GM06990 (cell line): ENCODE data around the gene EXOC3L4.

Experiments
- DNase-seq: peaks from one replicate; pipeline ENCODE4 v3.0.0-alpha.2; 2011; ENCODE audit not compliant: insufficient read length; ENCODE audit errors: extremely low read depth
- H3K27me3 ChIP-seq: replicated peaks from 2 replicates; pipeline ENCODE4 v1.6.0; 2011; ENCODE audit warnings: low read length; ENCODE audit not compliant: control insufficient read depth, insufficient read depth
- H3K36me3 ChIP-seq: 2 replicates; pipeline ENCODE4 v1.5.1; 2011; ENCODE audit warnings: low read length; ENCODE audit not compliant: control insufficient read depth, insufficient read depth
- H3K4me3 ChIP-seq: replicated peaks from 2 replicates; pipeline ENCODE4 v1.5.1; 2011; ENCODE audit warnings: low read depth, mild to moderate bottlenecking, control low read depth, low read length
- TF ChIP-seq, protein P1 (sequence below): IDR thresholded peaks from 2 replicates; pipeline ENCODE4 v1.5.1; 2011; ENCODE audit warnings: low read length, control low read depth, mild to moderate bottlenecking, inconsistent platforms; ENCODE audit not compliant: insufficient read depth, poor library complexity, severe bottlenecking

The EXOC3L4 gene

DNA sequence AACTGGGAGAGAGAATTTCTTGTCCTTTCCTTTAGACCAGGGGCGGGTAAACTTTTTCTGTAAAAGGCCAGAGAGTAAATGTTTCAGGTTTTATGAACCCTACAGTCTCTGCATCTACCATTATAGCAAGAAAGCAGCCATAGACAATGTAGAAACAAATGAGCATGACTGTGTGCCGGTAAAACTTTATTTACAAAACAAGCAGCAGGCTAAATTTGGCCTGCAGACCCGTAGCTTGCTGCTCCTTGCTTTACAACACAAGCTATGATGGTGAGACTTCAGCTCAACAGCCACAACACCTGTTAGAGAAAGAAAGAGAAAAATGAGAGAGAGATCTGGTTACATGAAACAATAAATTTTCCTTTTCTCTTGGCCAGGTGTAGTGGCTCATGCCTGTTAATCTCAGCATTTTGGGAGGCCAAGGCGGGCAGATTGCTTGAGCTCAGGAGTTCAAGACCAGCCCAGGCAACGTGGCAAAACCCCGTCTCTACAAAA, 33.0 kb upstream of the EXOC3L4 start:
- Histone ChIP-seq H3K27me3 (no peaks in the 10 kb centered on the region), H3K36me3 (no peaks in the 10 kb centered on the region), H3K4me3 (no peak overlapping the region)
- no peak for DNase-seq
- TF ChIP-seq, protein P1, sequence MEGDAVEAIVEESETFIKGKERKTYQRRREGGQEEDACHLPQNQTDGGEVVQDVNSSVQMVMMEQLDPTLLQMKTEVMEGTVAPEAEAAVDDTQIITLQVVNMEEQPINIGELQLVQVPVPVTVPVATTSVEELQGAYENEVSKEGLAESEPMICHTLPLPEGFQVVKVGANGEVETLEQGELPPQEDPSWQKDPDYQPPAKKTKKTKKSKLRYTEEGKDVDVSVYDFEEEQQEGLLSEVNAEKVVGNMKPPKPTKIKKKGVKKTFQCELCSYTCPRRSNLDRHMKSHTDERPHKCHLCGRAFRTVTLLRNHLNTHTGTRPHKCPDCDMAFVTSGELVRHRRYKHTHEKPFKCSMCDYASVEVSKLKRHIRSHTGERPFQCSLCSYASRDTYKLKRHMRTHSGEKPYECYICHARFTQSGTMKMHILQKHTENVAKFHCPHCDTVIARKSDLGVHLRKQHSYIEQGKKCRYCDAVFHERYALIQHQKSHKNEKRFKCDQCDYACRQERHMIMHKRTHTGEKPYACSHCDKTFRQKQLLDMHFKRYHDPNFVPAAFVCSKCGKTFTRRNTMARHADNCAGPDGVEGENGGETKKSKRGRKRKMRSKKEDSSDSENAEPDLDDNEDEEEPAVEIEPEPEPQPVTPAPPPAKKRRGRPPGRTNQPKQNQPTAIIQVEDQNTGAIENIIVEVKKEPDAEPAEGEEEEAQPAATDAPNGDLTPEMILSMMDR, result no peak

DNA sequence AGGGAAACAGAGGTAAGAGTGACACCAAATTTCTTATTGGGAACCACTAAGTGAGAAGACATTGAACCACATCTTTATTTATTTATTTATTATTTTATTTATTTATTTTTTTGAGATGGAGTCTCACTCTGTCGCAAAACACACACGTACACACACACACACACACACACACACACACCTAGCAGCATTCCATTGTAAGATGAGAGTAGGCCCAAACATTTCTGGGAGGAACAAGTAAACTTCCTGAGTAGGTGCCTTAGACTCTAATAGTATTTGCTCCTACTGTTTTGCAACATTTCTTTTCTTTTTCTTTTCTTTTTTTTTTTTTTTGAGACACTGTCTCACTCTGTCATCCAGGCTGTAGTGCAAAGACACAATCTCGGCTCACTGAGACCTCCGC, 30.1 kb upstream of the EXOC3L4 start:
- Histone ChIP-seq H3K27me3 (no peaks in the 10 kb centered on the region; the same call in 1 of the 2 replicates), H3K4me3 (no peak overlapping the region), H3K36me3 (no peaks in the 10 kb centered on the region)
- no peak for DNase-seq
- TF ChIP-seq, protein P1, result no peak

DNA sequence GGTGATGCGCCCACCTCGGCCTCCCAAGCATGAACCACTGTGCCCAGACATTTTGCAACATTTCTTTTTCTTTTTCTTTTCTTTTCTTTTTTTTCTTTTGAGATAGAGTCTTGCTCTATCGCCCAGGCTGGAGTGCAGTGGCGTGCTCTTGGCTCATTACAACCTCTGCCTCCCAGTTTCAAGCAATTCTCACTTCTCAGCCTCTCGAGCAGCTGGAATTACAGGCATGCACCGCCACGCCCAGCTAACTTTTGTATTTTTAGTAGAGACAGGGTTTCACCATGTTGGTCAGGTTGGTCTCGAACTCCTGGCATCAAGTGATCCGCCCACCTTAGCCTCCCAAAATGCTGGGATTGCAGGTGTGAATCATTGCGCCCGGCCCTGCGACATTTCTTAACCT, 29.5 kb upstream of the EXOC3L4 start:
- TF ChIP-seq, protein P1, result no peak
- no peak for DNase-seq
- Histone ChIP-seq H3K36me3 (no peaks in the 10 kb centered on the region), H3K4me3 (no peak overlapping the region), H3K27me3 (no peaks in the 10 kb centered on the region; the same call in 1 of the 2 replicates)

DNA sequence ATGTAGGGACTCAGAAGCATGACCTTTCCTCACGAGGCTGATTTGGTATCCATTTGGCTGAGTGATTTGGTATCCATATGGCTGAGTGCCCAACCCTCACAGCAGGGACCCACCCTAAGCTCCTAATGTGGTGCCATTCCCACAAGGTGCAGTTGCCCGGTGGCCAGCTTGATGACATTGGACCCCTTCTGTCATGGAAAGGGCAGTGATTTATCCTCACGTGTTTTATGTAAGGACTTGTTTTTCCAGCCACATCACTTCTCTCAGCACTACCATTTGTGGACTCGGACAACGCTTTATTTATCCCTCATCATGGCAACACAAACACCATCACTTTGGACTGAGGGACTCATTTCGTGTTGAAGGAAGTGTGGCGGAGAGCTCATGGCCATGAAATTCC, 28.7 kb upstream of the EXOC3L4 start:
- TF ChIP-seq, protein P1, result no peak
- DNase-seq, result no peak
- H3K27me3 ChIP-seq, result no peaks in the 10 kb centered on the region; the same call in 1 of the 2 replicates
- H3K36me3 ChIP-seq, result no peaks in the 10 kb centered on the region
- H3K4me3 ChIP-seq, result no peak overlapping the region

DNA sequence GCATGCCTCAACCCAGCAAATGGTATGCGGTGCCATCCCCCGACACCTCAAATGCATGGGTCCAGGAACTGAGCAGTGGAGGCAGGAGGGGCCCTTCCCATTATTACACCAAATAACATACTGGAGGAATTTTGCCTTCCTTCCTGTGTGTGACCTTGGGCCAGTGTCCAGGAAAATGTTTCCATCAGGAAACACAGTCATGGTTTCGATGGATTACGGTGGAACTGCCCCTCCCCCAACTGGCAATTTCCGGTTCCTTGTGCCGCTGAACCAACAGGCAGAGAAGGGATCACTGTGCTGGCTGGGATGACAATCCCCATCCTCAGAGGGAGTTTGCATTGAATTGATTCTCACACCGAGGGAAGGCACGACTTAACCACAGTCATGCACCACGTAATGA, 28.1 kb upstream of the EXOC3L4 start:
- TF ChIP-seq, protein P1, result no peak
- Histone ChIP-seq H3K4me3 (no peak overlapping the region), H3K27me3 (no peaks in the 10 kb centered on the region; the same call in 1 of the 2 replicates), H3K36me3 (no peaks in the 10 kb centered on the region)
- no peak for DNase-seq
